HG02571 (cell line): ENCODE data around the gene TBP.
"Not testable (repeated sequence)": the region's sequence is repeated elsewhere in the genome, so short reads cannot be mapped to it uniquely, and the experiment has no call there.

Source experiments
- ATAC-seq: cut with Tn5 transposase; IDR thresholded peaks from one replicate; pipeline ENCODE4 v1.9.1; 2021; ENCODE audit warnings: mild to moderate bottlenecking, moderate library complexity; ENCODE audit not compliant: unreplicated experiment

The TBP gene

DNA sequence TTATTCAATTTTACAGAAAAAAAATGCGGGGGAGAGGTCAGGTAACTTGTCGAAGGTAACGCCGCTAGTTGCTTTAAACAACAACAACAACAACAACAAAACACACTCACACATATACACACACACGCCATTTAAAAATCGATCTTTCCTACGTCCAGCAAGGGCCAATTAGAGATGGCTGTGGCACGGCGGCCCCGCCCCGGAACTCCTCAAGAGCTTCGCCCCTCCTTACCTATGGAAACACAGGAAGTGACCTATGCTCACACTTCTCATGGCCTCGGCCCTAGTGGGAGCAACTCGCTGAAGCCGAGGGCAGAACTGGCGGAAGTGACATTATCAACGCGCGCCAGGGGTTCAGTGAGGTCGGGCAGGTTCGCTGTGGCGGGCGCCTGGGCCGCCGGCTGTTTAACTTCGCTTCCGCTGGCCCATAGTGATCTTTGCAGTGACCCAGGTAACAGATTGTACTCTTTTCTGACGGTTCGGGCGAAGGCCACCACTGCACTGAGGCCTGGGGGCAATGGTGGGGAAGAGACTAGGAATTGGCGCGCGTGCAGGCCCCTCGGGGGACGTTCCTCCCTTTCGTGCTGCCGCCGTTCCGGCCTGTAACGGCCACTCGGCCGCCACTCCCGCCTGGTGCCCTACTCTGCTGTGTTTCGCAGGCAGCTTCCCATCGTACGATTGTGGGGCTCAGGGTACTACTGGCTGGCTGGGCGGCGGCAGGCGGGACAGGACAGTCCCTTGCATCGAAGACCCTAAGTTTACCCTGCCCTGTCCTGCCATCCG, at the start of gene TBP:
Gene TBP (plus strand): TSS at position 357 of the 783 bp plus-strand sequence. CDS start 2,661 bp downstream, outside the sequence.
- peak; percentile 94 for ATAC-seq

DNA sequence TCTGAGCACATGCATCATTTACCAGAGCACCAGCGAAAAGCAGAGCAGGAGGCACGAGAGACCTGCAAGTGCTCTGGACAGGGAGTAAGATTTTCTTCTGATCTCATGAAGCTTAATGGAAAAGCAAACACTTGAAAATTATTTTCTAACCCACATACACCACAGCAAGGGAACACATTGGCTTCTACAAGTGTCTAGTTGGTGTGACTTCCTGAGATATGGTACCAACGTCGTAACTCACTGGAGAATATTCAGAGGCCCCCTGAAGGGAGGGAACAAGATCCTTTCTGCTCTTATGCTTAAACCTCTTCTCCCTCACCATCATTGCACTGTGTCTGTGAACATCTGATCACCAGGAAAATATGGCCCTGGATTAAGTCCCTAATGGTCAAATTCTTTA, 49.7 kb upstream of the TBP start:
- no peak for ATAC-seq

- no peak for ATAC-seq
Observed at GRCh38 chr6:170505306-170505705, 48.9 kb upstream of the TBP start.

GRCh38 chr6:170506446-170506845, 47.7 kb upstream of the TBP start:
- ATAC-seq = no peak

DNA sequence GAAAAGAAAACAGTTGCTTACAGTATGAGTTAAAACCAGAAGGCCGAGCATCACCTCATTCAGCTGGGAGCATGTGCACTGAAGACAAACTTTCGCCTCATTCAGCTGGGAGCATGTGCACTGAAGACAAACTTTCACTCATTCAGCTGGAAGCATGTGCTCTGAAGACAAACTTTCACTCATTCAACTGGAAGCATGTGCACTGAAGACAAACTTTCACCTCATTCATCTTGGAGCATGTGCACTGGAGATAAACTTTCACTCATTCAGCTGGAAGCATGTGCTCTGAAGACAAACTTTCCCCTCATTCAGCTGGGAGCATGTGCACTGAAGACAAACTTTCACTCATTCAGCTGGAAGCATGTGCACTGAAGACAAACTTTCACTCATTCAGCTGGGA, 46.4 kb upstream of the TBP start:
- ATAC-seq = not testable (repeated sequence)

GRCh38 chr6:170508275-170508674, 45.9 kb upstream of the TBP start:
- not testable (repeated sequence) for ATAC-seq

GRCh38 chr6:170508892-170509722, 45.1 kb upstream of the TBP start:
- not testable (repeated sequence) for ATAC-seq

DNA sequence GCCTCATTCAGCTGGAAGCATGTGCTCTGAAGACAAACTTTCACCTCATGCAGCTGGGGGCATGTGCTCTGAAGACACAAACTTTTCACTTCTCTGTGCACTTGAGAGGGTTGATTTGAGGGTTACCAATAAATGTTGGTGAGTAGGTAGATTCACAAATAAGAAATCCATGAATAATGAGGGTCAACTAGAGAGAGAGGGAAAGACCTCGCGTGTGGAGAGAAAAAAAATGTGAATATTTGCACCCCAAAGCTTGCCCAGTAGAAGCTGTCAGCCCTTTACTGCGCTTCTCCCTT, 44.5 kb upstream of the TBP start:
- no peak for ATAC-seq

GRCh38 chr6:170510631-170511030, 43.5 kb upstream of the TBP start:
- no peak for ATAC-seq

DNA sequence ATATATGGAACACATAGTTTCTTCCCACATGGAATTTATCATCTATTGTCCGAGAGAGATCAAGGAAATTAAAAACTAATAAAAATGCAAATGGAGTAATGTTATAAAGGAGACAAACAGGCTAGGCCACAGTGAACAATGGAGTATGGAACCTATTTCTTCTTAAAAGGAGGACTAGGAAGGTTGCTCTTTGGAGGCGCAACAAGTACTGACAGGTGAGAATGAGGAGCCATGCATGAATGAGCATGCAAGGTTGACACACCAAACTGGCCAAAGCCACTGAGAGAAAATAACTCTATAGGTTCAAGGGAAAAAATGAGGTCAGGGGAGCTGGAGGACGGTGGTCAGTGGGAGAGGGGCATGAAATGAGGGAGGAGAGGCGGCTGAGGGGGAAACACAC, 41.9 kb upstream of the TBP start:
- ATAC-seq = no peak

DNA sequence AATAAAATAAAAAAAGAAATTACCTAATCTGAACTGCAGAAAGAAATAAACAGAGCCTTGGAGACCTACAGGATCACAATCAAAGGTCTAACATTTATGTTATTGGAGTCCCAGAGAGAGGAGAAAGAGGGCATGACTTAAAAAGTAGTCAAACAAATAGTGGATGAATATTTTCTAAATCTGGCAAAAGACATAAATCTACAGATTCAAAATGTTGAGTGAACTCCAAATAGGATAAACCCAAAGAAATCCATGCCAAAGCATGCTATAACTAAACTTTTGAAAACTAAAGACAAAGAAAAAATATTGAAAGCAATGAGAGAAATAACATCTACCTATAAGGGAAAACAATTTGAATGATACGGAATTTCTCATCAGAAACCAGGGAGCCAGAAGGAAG, 39.3 kb upstream of the TBP start:
- ATAC-seq = no peak

- peak; percentile 79 for ATAC-seq
Observed at GRCh38 chr6:170516783-170517616, 37.2 kb upstream of the TBP start.

DNA sequence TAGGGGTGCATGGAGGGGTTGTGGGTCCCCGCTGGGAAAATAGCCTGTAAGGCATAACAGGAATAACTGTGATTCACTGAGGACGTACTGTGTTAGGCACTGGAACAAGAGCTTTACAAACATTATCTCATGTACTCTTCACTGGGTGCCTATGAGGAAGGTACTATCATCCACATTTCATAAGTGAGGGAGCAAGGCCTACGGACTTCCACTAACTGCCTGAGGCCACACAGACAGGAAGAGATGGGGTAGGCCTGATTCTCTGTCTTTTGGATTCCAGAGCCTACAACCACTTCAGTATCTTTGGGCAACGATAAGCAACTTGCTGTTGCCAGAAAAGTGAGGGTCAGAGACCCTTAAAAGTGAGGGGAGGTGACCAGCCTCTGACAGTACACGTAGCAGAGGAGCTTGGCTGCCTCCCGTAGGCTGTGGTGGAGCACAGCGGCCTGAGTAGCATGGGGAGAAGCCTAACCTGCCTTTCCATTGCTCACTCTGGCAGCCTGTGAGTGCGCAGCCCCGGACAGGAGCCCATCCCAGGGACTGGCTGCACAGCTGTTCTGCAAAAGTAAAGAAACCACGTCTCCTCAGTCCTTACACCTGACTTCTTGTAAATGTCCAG, 31.5 kb upstream of the TBP start:
- no peak for ATAC-seq

GRCh38 chr6:170523256-170524171, 30.7 kb upstream of the TBP start:
- no peak for ATAC-seq

GRCh38 chr6:170524172-170524502, 30.0 kb upstream of the TBP start:
- ATAC-seq = no peak

- ATAC-seq = no peak
Observed at GRCh38 chr6:170525795-170526194, 28.4 kb upstream of the TBP start.

DNA sequence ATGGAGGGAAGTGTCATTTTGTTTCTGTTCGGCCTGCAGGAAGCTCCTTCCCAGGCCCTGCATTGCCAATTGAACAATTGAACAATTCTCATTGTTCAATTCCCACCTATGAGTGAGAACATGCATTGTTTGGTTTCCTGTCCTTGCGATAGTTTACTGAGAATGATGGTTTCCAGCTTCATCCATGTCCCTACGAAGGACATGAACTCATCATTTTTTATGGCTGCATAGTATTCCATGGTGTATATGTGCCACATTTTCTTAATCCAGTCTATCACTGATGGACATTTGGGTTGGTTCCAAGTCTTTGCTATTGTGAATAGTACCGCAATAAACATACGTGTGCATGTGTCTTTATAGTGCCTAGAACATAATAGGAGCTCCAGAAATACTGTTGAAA, 26.2 kb upstream of the TBP start:
- not testable (repeated sequence) for ATAC-seq

DNA sequence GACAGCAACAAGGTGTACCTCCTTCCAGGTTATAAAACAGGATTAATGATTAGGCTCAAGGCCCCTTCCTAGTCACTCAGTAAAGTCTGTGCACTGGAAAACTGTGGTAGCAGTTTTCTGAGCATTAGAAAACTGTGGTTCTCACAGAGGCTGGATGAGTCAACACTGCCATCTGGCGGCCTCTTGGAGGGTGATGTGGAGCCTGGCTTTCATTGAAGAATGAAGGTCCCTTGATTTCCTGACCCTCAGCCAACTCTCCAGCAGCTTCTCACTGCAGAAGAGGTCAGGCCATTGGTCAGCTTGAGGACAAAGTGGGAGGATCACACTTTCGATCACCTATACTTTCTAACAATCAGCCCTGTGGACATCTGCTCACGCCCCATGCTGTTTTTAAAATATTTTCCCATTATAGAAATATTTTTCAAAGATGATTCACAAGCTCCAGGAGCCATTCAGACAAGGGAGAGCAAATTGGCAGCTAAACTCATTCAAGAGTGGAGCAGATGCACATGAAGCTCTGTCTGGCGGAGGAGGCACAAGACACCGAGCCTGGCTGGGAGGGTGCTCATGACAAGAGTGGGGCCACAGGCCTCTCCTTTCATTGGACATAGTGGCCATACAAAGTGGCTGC, 24.2 kb upstream of the TBP start:
- ATAC-seq = no peak

- ATAC-seq = no peak
Observed at GRCh38 chr6:170532867-170533488, 21.2 kb upstream of the TBP start.
